ACC112 (cell line): ENCODE measurements around the gene DSC2.

Experiments
- H2AFZ ChIP-seq: fragments of 200-600 bp; sonication (generic); one replicate; pipeline ENCODE4 v1.6.0; 2017; ENCODE audit warnings: antibody characterized with exemption, low read length; ENCODE audit not compliant: unreplicated experiment
- H3K27ac ChIP-seq: fragments of 200-600 bp; sonication (generic); 2 replicates; pipeline ENCODE4 v1.5.1; 2014; ENCODE audit warnings: low read depth, mild to moderate bottlenecking, antibody characterized with exemption, low read length, moderate library complexity
- H3K27me3 ChIP-seq: fragments of 200-600 bp; sonication (generic); 2 replicates; pipeline ENCODE4 v1.6.1; 2014; ENCODE audit warnings: mild to moderate bottlenecking, antibody characterized with exemption, low read length, moderate library complexity, mixed read lengths; ENCODE audit not compliant: insufficient read depth
- H3K36me3 ChIP-seq: fragments of 200-600 bp; sonication (generic); 2 replicates; pipeline ENCODE4 v1.6.1; 2016; ENCODE audit warnings: mild to moderate bottlenecking, antibody characterized with exemption, low read length, moderate library complexity, mixed read lengths; ENCODE audit not compliant: insufficient read depth
- H3K4me1 ChIP-seq: fragments of 200-600 bp; sonication (generic); one replicate; pipeline ENCODE4 v1.6.1; 2016; ENCODE audit warnings: low read length, mixed read lengths; ENCODE audit not compliant: insufficient read depth, unreplicated experiment, control insufficient read depth
- H3K4me3 ChIP-seq: fragments of 200-600 bp; sonication (generic); 2 replicates; pipeline ENCODE4 v1.5.1; 2014; ENCODE audit warnings: mild to moderate bottlenecking, low read depth, low read length
- H3K79me2 ChIP-seq: fragments of 200-600 bp; sonication (generic); one replicate; pipeline ENCODE4 v1.6.0; 2016; ENCODE audit warnings: low read length; ENCODE audit not compliant: control insufficient read depth, unreplicated experiment, insufficient read depth

Gene DSC2

GRCh38 chr18:31116853-31117595, 14.8 kb upstream of the DSC2 start:
- no peaks in the 10 kb centered on the region for H3K36me3 ChIP-seq
- no peak overlapping the region for H3K27ac ChIP-seq
- H3K79me2 ChIP-seq = no peaks in the 10 kb centered on the region
- H3K4me1 ChIP-seq = no peaks in the 10 kb centered on the region
- no peak overlapping the region for H3K4me3 ChIP-seq
- no peak overlapping the region for H2AFZ ChIP-seq
- no peaks in the 10 kb centered on the region for H3K27me3 ChIP-seq

GRCh38 chr18:31112804-31113203, 10.6 kb upstream of the DSC2 start:
- Histone ChIP-seq H3K27ac (no peak overlapping the region), H3K4me3 (no peak overlapping the region), H3K4me1 (no peaks in the 10 kb centered on the region), H3K36me3 (no peaks in the 10 kb centered on the region), H3K79me2 (no peaks in the 10 kb centered on the region), H3K27me3 (no peaks in the 10 kb centered on the region), H2AFZ (no peak overlapping the region)

GRCh38 chr18:31105733-31106132, 3.5 kb upstream of the DSC2 start:
- no peak overlapping the region for H2AFZ ChIP-seq

GRCh38 chr18:31104444-31104843, 2.2 kb upstream of the DSC2 start:
- Histone ChIP-seq H3K4me1 (no peaks in the 10 kb centered on the region), H3K36me3 (no peaks in the 10 kb centered on the region), H3K4me3 (no peak overlapping the region), H3K79me2 (no peaks in the 10 kb centered on the region), H3K27me3 (peaks cover 14% of the 10 kb centered on the region; the same call in 1 of the 2 replicates), H2AFZ (no peak overlapping the region), H3K27ac (no peak overlapping the region)

More at GRCh38 chr18:31105733-31106132, 3.5 kb upstream of the DSC2 start:
- Histone ChIP-seq H3K79me2 (no peaks in the 10 kb centered on the region), H3K4me3 (no peak overlapping the region), H3K27me3 (peaks cover 8% of the 10 kb centered on the region; the same call in 1 of the 2 replicates), H3K4me1 (no peaks in the 10 kb centered on the region), H3K36me3 (no peaks in the 10 kb centered on the region), H3K27ac (no peak overlapping the region)

GRCh38 chr18:31103423-31103822, 1.2 kb upstream of the DSC2 start:
- Histone ChIP-seq H3K36me3 (no peaks in the 10 kb centered on the region), H3K27ac (no peak overlapping the region), H3K4me1 (no peaks in the 10 kb centered on the region), H3K4me3 (no peak overlapping the region), H2AFZ (no peak overlapping the region), H3K79me2 (no peaks in the 10 kb centered on the region), H3K27me3 (peaks cover 14% of the 10 kb centered on the region; the same call in 1 of the 2 replicates)

- no peaks in the 10 kb centered on the region for H3K36me3 ChIP-seq
- peaks cover 14% of the 10 kb centered on the region; the same call in 1 of the 2 replicates for H3K27me3 ChIP-seq
- H3K4me3 ChIP-seq = no peak overlapping the region
- no peaks in the 10 kb centered on the region for H3K79me2 ChIP-seq
- H3K4me1 ChIP-seq = no peaks in the 10 kb centered on the region
- H2AFZ ChIP-seq = no peak overlapping the region
- H3K27ac ChIP-seq = no peak overlapping the region
Observed at GRCh38 chr18:31102941-31103340, 720 bp upstream of the DSC2 start.

- no peak overlapping the region for H3K27ac ChIP-seq
- H2AFZ ChIP-seq = no peak overlapping the region
- no peak overlapping the region for H3K4me3 ChIP-seq
- no peaks in the 10 kb centered on the region for H3K4me1 ChIP-seq
- no peaks in the 10 kb centered on the region for H3K79me2 ChIP-seq
- H3K27me3 ChIP-seq = peaks cover 14% of the 10 kb centered on the region; the same call in 1 of the 2 replicates
- H3K36me3 ChIP-seq = no peaks in the 10 kb centered on the region
Observed at GRCh38 chr18:31101183-31102024, 817 bp downstream of the DSC2 start.

- no peak overlapping the region for H3K27ac ChIP-seq
- H3K36me3 ChIP-seq = no peaks in the 10 kb centered on the region
- no peak overlapping the region for H3K4me3 ChIP-seq
- peaks cover 14% of the 10 kb centered on the region; the same call in 1 of the 2 replicates for H3K27me3 ChIP-seq
- H3K4me1 ChIP-seq = no peaks in the 10 kb centered on the region
- H3K79me2 ChIP-seq = no peaks in the 10 kb centered on the region
- no peak overlapping the region for H2AFZ ChIP-seq
Observed at GRCh38 chr18:31100436-31101182, 1.6 kb downstream of the DSC2 start.

GRCh38 chr18:31099450-31100230, 2.6 kb downstream of the DSC2 start:
- H3K27ac ChIP-seq = no peak overlapping the region
- no peaks in the 10 kb centered on the region for H3K79me2 ChIP-seq
- H3K27me3 ChIP-seq = peaks cover 14% of the 10 kb centered on the region; the same call in 1 of the 2 replicates
- H3K36me3 ChIP-seq = no peaks in the 10 kb centered on the region
- H3K4me1 ChIP-seq = no peaks in the 10 kb centered on the region
- H2AFZ ChIP-seq = no peak overlapping the region
- H3K4me3 ChIP-seq = no peak overlapping the region

- Histone ChIP-seq H3K79me2 (no peaks in the 10 kb centered on the region), H2AFZ (no peak overlapping the region)
Observed at GRCh38 chr18:31098878-31099277, 3.3 kb downstream of the DSC2 start.

More at GRCh38 chr18:31098878-31099277, 3.3 kb downstream of the DSC2 start:
- H3K27me3 ChIP-seq = peaks cover 14% of the 10 kb centered on the region; the same call in 1 of the 2 replicates
- H3K4me1 ChIP-seq = no peaks in the 10 kb centered on the region
- H3K4me3 ChIP-seq = no peak overlapping the region
- no peak overlapping the region for H3K27ac ChIP-seq
- no peaks in the 10 kb centered on the region for H3K36me3 ChIP-seq
